Activated CD4-positive, alpha-beta T cell treated with anti-CD3 and anti-CD28 coated beads for 24 hours (primary cell): ENCODE results near the gene PNPLA7.
"Not testable (repeated sequence)": the region's sequence is repeated elsewhere in the genome, so short reads cannot be mapped to it uniquely, and the experiment has no call there.

Experiments used
- DNase-seq, 2 donors: peaks; one replicate each; pipeline ENCODE4 v3.0.0-alpha.2; 2020; ENCODE audit warnings: low read depth in 2 of 2

Gene PNPLA7

DNA sequence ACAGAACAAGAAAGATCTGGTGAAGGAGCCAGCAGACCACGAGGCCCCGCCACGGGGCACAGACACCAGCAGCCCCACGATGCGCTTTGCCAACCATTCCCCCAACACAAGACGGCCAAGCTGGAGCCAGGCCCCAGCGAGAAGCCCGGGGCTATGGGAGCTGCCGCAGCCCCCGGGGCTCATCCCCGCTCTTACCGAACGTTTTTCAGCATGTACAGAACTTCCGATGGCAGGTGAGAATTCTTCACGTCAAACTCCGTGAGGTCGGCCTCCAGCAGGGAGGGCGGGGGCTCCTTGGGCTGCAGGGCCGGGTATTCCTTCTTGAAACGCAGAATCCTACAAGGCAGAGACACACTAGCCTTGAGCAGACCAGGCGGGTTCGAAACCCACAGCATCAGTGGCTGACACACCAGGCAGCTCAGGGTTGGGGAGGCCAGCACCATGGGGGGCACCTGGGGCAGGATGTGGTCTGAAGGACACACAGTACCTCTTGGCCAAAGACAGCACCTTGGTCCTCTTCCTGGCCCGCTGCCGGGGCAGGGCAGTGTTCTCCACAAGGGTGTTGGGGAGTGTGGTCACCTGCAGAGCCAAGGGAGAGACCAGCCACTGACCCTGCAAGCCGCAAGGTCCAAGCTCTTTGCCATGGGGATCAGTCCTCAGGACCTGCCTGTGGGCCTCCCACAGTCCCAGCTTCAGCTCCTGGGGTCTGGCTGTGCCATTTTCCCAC is 6.8 kb downstream of the PNPLA7 start:
- no peak for DNase-seq

GRCh38 chr9:137542486-137542885 is 7.7 kb downstream of the PNPLA7 start:
- no peak for DNase-seq

- DNase-seq = no peak
Measured at GRCh38 chr9:137540536-137540935, 9.7 kb downstream of the PNPLA7 start.

- no peak for DNase-seq
Measured at GRCh38 chr9:137538058-137538457, 12.1 kb downstream of the PNPLA7 start.

- DNase-seq = not testable (repeated sequence)
Measured at GRCh38 chr9:137536594-137537131, 13.5 kb downstream of the PNPLA7 start.

DNA sequence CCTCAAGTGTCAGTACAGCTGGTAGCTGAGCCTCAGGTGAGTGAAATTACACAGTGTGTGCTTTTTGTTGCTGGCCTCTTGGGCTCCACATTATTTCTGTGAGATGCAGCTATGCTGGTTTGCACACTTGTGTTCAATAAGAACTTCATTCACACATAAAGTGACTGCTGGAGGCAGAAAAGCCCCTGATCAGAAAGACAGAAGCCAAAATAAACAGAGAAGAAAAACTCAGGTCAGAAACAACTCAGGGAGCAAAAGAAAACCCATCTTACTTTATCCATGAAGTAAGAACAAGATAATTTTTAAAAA is 15.1 kb downstream of the PNPLA7 start:
- DNase-seq = no peak

- DNase-seq = no peak
Measured at GRCh38 chr9:137534256-137535119, 15.7 kb downstream of the PNPLA7 start.

GRCh38 chr9:137532891-137533468 is 17.2 kb downstream of the PNPLA7 start:
- DNase-seq = not testable (repeated sequence)

DNA sequence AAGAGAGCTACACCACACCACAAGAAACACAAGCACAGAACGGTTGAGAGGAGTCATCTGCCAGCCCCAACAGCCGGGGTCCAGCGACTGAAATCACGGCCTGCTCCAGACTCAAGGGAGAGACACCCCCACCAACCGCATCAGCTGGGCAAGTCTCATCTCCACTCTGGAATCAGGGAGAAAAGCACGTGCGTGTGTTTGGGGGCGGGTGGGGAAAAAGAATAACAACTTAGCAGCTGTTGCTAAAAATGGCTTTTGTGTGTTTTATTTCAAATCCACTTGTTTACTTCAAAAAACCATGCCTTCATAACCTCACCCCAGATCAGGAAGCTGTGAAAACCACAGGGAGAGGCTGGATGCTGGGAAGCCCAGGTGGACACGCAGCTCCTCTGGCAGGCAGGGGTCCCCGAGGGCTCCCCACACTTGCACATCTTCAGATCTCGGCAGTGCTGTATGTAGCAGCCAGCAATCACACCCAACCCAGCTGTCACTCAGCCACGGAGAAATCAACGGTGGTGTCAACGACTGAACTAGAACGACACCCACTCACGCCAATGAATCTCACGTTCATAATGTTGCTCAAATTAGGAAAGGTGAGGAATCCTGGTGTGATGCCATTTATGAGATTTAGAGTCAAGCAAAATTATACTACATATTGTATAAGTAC is 19.0 kb downstream of the PNPLA7 start:
- no peak for DNase-seq

DNA sequence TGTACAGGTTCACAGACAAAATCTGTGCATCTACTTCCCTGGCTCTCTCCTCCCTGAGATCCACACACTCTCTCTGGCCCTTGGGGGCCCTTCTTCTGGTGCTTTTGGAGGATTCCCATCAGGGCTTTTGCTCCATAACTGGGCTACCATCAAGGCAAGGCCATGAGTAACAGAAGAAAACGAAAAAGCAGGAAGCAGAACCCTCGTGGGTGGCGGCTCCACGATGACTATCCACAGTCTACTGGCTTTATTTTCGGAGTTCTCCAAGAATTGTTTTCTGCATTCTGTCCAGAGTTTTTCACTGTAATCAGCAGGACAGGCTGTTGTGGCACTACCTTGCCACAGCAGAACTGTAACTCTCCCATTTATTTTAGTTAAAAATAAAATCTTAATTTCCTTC is 19.9 kb downstream of the PNPLA7 start:
- DNase-seq = no peak

- DNase-seq = no peak
Measured at GRCh38 chr9:137524981-137525317, 25.3 kb downstream of the PNPLA7 start.

DNA sequence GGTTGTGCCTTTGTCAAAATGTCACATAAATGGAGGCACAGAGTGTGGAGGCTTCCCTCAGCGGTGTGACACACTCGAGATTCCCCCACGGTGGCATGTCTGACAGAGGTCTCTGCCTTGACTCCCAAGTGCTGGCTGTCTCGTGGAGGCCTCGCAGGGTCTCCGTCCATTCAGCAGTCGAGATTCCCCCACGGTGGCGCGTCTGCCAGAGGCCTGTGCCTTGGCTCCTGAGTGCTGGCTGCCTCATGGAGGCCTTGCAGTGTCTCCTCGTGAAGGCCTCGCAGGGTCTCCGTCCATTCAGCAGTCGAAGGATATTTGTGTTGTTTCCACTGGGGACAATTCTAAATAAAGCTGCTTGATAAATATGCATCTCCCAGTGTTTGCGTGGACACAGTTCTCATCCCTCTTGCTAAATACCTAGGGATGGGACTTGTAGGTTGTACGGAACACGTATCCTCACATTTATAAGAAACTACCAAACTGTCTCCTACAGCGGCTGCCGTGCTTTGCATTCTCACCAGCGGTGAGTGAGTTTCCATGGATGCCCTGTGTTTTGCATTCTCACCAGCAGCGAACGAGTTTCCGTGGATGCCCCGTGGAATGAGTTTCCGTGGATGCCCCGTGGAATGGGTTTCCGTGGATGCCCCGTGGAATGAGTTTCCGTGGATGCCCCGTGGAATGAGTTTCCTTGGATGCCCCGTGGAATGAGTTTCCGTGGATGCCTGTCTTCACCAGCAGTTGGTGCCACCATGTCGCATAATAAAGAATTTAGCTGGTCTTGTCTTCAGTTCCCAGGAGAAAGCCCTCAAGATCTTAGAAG is 25.8 kb downstream of the PNPLA7 start:
- DNase-seq = no peak

DNA sequence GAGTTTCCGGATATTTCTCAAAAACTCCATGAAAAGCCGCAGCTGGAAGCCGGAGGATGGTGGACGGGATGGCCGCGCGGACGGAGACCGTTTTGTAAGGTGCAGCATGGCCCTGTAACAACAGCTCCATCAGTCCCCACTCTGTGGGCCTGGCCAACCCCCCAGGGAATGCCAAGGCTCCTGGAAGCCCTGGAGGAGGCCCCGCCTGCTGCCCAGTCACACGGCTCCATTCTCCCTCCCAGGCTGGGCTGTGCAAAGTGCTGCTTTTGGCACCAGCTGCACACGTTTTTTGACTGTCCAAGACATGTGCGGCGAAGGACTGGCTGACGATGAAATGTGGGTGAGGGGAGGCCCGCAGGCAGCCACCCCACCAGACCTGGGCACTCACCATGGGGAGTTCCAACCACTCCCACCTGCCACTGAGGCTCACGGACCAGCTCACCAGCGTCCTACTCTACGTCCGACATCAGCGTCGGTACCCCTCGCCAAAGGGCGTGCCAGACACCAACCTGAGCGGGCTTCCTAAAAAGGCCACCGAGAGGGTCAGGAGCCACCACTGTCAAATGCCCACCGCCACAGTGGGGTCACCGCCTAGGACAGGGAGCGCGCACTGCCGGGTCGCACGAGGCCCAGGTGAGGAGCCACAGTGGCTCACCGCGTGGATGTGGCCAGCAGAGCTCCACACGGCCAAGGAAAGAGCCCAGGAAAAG is 27.3 kb downstream of the PNPLA7 start:
- no peak for DNase-seq

- DNase-seq = no peak
Measured at GRCh38 chr9:137521405-137521985, 28.7 kb downstream of the PNPLA7 start.

DNA sequence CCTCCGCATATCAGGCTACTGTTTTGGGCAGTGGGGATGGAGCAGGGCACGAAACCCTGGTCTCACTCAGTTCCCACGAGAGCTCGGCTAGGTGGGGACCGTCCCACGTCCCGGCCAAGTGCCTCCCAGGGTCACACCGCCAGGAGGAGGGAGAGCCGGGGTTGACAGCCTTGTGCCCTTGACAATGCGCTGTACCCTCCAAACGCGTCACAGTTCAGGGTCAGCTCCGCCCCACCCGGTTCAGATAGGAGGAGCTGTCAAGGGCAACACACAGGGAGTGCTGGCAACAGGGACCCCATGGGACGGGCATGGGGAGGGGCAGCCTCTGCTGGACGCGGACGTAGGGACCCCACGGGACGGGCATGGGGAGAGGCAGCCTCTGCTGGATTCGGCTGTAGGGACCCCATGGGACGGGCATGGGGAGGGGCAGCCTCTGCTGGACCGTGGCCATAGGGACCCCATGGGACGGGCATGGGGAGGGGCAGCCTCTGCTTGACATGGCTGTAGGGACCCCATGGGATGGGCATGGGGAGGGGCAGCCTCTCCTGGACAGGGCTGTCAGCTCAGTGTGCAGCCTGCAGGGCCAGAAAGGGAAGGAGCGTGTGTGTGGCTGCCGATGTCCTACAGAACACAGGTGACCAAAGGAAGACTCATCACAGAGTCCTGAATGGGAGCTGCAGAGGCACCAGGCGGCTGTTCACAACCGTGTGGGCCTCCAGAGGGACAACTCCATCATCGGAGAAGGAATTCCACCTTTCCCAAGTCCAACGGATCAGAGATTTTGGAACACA is 29.4 kb downstream of the PNPLA7 start:
- DNase-seq = no peak

GRCh38 chr9:137519553-137519952 is 30.6 kb downstream of the PNPLA7 start:
- DNase-seq = no peak

DNA sequence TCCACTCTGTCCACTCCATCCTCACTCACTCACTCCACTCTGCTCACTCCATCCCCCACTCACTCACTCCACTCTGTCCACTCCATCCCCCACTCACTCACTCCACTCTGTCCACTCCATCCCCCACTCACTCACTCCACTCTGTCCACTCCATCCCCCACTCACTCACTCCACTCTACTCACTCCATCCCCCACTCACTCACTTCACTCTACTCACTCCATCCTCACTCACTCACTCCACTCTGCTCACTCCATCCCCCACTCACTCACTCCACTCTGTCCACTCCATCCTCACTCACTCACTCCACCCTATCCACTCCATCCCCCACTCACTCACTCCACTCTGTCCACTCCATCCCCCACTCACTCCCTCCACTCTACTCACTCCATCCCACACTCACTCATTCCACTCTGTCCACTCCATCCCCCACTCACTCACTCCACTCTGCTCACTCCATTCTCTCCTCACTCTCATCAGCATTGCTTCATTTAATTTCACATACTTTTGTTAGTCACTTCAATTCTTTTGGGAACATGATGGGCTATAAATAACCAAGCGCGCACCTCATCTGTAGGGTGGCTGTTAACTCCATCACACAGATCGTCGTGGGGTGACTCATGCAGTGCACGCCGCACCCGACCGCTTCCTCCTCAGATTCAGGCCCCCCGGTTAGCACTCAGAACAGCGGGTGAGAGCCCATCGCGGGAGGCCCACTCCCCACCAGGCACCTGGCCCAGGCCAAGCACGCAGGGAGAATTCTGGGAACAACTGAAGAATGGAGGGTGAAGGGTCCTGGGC is 31.3 kb downstream of the PNPLA7 start:
- DNase-seq = not testable (repeated sequence)

- no peak for DNase-seq
Measured at GRCh38 chr9:137516144-137516917, 33.9 kb downstream of the PNPLA7 start.
